ENCODE measurements around the gene IMPA2.

IMPA2 gene

GRCh38 chr18:11976315-11977152 is 4.8 kb upstream of the IMPA2 start:
- DNase-seq, result no peak
- Mint-ChIP-seq H3K27ac (no peak overlapping the region), H3K4me3 (no peak overlapping the region), H3K27me3 (peaks cover under 1% of the 10 kb centered on the region), H3K4me1 (ENCODE audit: low read depth) (peaks cover 8% of the 10 kb centered on the region), H3K36me3 (ENCODE audit: low read depth) (no peaks in the 10 kb centered on the region), H3K9me3 (no peaks in the 10 kb centered on the region)

GRCh38 chr18:11977153-11977466 is 4.2 kb upstream of the IMPA2 start:
- Mint-ChIP-seq H3K4me3 (no peak overlapping the region), H3K9me3 (no peaks in the 10 kb centered on the region), H3K27ac (no peak overlapping the region), H3K27me3 (peaks cover 3% of the 10 kb centered on the region), H3K36me3 (ENCODE audit: low read depth) (peaks cover 3% of the 10 kb centered on the region), H3K4me1 (ENCODE audit: low read depth) (peaks cover 11% of the 10 kb centered on the region)
- DNase-seq, result no peak

- no peak overlapping the region for H3K4me3 Mint-ChIP-seq
- DNase-seq, result no peak
- H3K4me1 Mint-ChIP-seq (ENCODE audit: low read depth), result peaks cover 19% of the 10 kb centered on the region
- no peak overlapping the region for H3K27ac Mint-ChIP-seq
- H3K9me3 Mint-ChIP-seq, result no peaks in the 10 kb centered on the region
- H3K36me3 Mint-ChIP-seq (ENCODE audit: low read depth), result peaks cover 4% of the 10 kb centered on the region
- peaks cover 14% of the 10 kb centered on the region for H3K27me3 Mint-ChIP-seq
These were observed 2.4 kb upstream of the IMPA2 start for GRCh38 chr18:11978956-11979355.

GRCh38 chr18:11980163-11980493 is 1.2 kb upstream of the IMPA2 start:
- Mint-ChIP-seq H3K4me3 (peak overlapping the region; percentile 86), H3K4me1 (ENCODE audit: low read depth) (peaks cover 19% of the 10 kb centered on the region), H3K9me3 (no peaks in the 10 kb centered on the region), H3K36me3 (ENCODE audit: low read depth) (peaks cover 4% of the 10 kb centered on the region), H3K27me3 (peaks cover 17% of the 10 kb centered on the region), H3K27ac (peak overlapping the region; percentile 84)
- no peak for DNase-seq

- peaks cover 19% of the 10 kb centered on the region for H3K4me1 Mint-ChIP-seq (ENCODE audit: low read depth)
- peaks cover 4% of the 10 kb centered on the region for H3K36me3 Mint-ChIP-seq (ENCODE audit: low read depth)
- peak; percentile 98 for DNase-seq
- peaks cover 17% of the 10 kb centered on the region for H3K27me3 Mint-ChIP-seq
- no peaks in the 10 kb centered on the region for H3K9me3 Mint-ChIP-seq
- H3K27ac Mint-ChIP-seq, result peak overlapping the region; percentile 84
- H3K4me3 Mint-ChIP-seq, result peak overlapping the region; percentile 86
These were observed 664 bp upstream of the IMPA2 start for GRCh38 chr18:11980494-11981191.

DNA sequence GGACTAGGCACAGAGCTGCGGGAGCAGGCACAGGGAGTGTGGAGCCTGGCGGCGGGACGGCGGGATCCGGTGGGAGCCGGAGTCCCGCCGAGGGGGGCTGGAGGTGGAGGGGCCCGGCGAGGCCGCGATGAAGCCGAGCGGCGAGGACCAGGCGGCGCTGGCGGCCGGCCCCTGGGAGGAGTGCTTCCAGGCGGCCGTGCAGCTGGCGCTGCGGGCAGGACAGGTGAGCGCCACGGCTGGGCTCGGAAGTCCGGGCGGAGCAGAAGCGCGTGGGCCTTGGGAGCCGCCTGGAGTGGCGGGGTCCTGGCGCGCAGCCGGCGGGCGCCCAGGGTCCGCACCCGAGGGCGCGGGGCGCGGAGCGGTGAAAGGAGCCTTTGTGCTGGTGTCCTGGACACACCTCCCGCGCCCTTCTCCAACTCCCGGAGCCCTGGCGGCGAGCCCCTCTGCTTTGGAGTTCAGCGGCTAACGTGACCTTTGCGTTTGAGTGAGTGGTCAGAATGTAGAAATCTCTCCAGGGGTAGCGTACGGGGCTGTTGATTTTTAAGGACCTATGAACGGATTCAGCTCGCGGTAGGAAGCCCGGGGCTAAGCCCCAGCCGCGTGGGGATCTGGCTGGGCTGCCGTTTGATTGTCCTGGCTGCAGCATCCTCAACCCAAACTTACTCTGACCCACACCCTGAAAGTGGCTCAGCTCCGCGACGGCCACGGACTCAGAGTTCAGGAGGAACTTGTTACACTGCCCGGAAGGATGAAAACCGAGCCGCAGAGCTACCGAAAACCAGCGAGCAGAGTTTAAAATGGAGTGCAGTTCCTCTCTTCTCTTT is 448 bp downstream of the IMPA2 start:
- no peaks in the 10 kb centered on the region for H3K9me3 Mint-ChIP-seq
- peaks cover 17% of the 10 kb centered on the region for H3K27me3 Mint-ChIP-seq
- H3K4me3 Mint-ChIP-seq, result peak overlapping the region; percentile 86
- peaks cover 4% of the 10 kb centered on the region for H3K36me3 Mint-ChIP-seq (ENCODE audit: low read depth)
- peaks cover 19% of the 10 kb centered on the region for H3K4me1 Mint-ChIP-seq (ENCODE audit: low read depth)
- peak overlapping the region; percentile 64 for H3K27ac Mint-ChIP-seq
- no peak for DNase-seq

DNA sequence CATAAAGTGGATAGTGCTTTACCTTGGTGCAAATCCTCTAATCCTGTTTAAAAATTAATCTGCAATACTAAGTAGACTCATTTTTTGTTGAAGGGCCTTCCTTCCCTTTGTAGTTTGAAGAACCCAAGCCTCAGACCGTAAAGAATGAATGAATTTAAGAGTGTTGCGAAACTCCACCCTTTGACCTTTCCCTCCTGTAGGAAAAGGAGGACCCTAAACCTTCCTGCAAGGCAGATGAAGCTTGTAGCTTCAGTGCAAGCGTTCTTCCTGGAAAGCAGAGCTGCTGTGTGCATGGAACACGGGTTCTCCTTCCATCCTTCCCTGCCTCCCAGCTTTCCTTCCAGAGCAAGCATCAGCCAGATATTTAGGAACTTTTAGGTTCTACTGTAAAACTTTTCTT is 1.7 kb downstream of the IMPA2 start:
- peak overlapping the region; percentile 86 for H3K4me3 Mint-ChIP-seq
- H3K9me3 Mint-ChIP-seq, result no peaks in the 10 kb centered on the region
- H3K27ac Mint-ChIP-seq, result no peak overlapping the region
- DNase-seq, result no peak
- H3K36me3 Mint-ChIP-seq (ENCODE audit: low read depth), result peaks cover 4% of the 10 kb centered on the region
- peaks cover 17% of the 10 kb centered on the region for H3K27me3 Mint-ChIP-seq
- H3K4me1 Mint-ChIP-seq (ENCODE audit: low read depth), result peaks cover 19% of the 10 kb centered on the region

GRCh38 chr18:11983592-11983991 is 2.3 kb downstream of the IMPA2 start:
- Mint-ChIP-seq H3K9me3 (no peaks in the 10 kb centered on the region), H3K27me3 (peaks cover 17% of the 10 kb centered on the region), H3K27ac (no peak overlapping the region), H3K36me3 (ENCODE audit: low read depth) (peaks cover 4% of the 10 kb centered on the region), H3K4me3 (no peak overlapping the region), H3K4me1 (ENCODE audit: low read depth) (peaks cover 19% of the 10 kb centered on the region)
- no peak for DNase-seq

DNA sequence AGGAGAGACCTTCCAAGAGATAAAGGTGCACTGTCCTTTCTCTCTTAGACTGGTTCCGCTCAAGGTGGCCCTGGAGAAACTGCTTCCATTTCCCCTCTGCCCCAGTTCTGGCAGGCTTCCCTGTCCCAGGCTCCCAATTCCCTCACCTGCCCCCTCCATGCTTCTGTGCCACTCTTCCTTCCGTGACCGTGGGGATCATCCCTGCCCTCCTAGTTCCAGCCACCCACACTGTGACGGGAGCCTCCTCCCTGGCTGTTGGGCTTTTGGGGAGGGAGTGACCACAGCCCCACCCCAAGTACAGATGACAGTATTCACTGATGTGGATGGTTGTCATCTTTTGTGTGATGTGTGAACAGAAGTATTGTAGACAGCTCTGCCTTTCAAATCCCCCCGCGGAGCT is 2.8 kb downstream of the IMPA2 start:
- Mint-ChIP-seq H3K4me3 (no peak overlapping the region), H3K4me1 (ENCODE audit: low read depth) (peaks cover 19% of the 10 kb centered on the region), H3K27me3 (peaks cover 17% of the 10 kb centered on the region), H3K36me3 (ENCODE audit: low read depth) (peaks cover 4% of the 10 kb centered on the region), H3K9me3 (no peaks in the 10 kb centered on the region), H3K27ac (no peak overlapping the region)
- no peak for DNase-seq

DNA sequence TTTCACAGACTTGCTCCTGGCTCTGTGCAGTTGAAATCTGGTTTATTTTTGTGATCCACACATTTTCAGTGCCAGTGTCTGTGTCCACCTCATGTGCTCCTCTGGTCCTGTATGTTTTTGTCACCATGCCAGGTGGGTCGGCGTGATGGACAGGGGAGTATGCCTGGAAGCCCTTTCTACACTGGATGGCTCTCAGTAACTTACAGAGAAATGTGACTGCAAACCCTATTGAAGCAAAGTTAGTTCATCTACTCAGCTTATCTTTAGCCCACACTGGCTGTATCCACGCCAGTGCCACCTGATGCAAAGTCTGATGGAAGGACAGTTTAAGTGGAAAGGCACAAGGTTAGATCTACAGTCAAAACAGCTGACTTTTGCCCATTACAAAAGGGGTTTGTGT is 4.3 kb downstream of the IMPA2 start:
- no peak for DNase-seq
- no peaks in the 10 kb centered on the region for H3K9me3 Mint-ChIP-seq
- H3K27me3 Mint-ChIP-seq, result peaks cover 17% of the 10 kb centered on the region
- no peak overlapping the region for H3K27ac Mint-ChIP-seq
- H3K4me3 Mint-ChIP-seq, result no peak overlapping the region
- peaks cover 11% of the 10 kb centered on the region for H3K4me1 Mint-ChIP-seq (ENCODE audit: low read depth)
- peaks cover 4% of the 10 kb centered on the region for H3K36me3 Mint-ChIP-seq (ENCODE audit: low read depth)

DNA sequence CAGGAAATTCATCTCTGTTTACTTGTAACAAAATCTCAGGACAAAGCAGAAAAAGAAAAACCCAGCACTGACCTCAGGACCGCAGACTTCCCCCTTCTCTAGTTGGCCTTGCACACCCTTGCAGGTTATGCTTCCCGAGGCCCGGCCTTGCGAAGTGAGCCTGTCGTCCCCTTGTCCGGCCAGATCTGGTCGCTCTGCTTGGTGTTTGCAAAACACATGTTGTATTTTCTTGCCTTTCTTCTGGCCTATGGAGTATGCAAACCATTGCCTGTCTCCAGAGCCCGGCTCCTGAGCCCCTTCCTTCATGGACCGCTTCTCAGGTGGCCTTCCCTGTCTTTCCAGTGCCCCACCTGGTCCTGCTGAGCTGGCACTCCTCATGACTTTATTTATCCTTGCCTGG is 4.8 kb downstream of the IMPA2 start:
- Mint-ChIP-seq H3K27ac (no peak overlapping the region), H3K27me3 (peaks cover 17% of the 10 kb centered on the region), H3K4me1 (ENCODE audit: low read depth) (peaks cover 11% of the 10 kb centered on the region), H3K4me3 (no peak overlapping the region), H3K9me3 (no peaks in the 10 kb centered on the region), H3K36me3 (ENCODE audit: low read depth) (peaks cover 4% of the 10 kb centered on the region)
- DNase-seq, result no peak

DNA sequence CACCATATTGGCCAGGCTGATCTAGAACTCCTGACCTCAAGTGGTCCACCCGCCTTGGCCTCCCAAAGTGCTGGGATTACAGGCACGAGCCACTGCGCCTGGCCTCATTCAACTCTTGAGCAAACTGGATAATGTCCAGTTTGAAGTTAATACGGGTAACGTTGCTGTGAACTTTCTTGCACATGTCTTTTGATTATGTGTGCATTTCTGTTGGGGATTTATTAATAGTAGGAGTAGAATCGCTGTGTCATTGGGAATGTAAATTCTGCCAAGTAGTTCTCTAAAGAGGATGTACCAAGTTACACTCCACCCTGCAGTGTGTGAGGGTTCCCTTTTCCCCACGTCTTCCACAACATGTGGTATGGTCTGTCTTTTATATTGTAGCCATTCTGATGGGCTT is 6.2 kb downstream of the IMPA2 start:
- no peak overlapping the region for H3K27ac Mint-ChIP-seq

GRCh38 chr18:11989174-11989573 is 7.9 kb downstream of the IMPA2 start:
- Mint-ChIP-seq H3K4me3 (no peak overlapping the region), H3K9me3 (no peaks in the 10 kb centered on the region), H3K4me1 (ENCODE audit: low read depth) (no peaks in the 10 kb centered on the region), H3K36me3 (ENCODE audit: low read depth) (no peaks in the 10 kb centered on the region), H3K27me3 (peaks cover under 1% of the 10 kb centered on the region), H3K27ac (no peak overlapping the region)
- DNase-seq, result no peak

More for the DNA sequence above, 6.2 kb downstream of the IMPA2 start:
- no peak for DNase-seq
- Mint-ChIP-seq H3K27me3 (peaks cover 10% of the 10 kb centered on the region), H3K4me3 (no peak overlapping the region), H3K36me3 (ENCODE audit: low read depth) (no peaks in the 10 kb centered on the region), H3K9me3 (no peaks in the 10 kb centered on the region), H3K4me1 (ENCODE audit: low read depth) (peaks cover 5% of the 10 kb centered on the region)

DNA sequence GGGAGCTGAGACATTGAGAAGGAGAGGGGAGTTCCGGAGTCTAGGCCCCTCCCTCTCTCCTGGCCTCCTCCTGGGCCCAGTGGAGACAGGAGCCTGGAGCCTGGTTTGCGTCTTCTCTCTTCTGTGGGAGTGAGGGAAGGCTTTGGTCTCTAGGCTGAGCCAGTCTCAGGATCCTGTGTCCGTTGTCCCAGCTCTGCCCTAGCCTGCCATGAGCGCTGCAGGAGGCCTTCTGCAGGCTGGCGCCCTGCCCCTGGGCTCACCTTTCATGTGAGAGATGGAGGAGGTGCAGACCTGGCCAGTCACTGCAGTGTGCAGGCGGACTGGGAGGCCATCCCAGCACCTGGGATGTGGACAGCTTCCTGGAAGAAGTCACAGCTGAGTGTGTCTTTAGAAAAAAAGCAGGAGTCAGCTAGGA is 8.7 kb downstream of the IMPA2 start:
- DNase-seq, result no peak
- Mint-ChIP-seq H3K27ac (no peak overlapping the region), H3K36me3 (ENCODE audit: low read depth) (no peaks in the 10 kb centered on the region), H3K9me3 (no peaks in the 10 kb centered on the region), H3K4me1 (ENCODE audit: low read depth) (no peaks in the 10 kb centered on the region), H3K27me3 (no peaks in the 10 kb centered on the region), H3K4me3 (no peak overlapping the region)

- Mint-ChIP-seq H3K4me3 (no peak overlapping the region), H3K36me3 (ENCODE audit: low read depth) (no peaks in the 10 kb centered on the region), H3K4me1 (ENCODE audit: low read depth) (peaks cover 4% of the 10 kb centered on the region), H3K9me3 (no peaks in the 10 kb centered on the region), H3K27me3 (no peaks in the 10 kb centered on the region), H3K27ac (no peak overlapping the region)
- DNase-seq, result no peak
These were observed 9.2 kb downstream of the IMPA2 start for GRCh38 chr18:11990539-11990938.
